ENCODE data around the gene CDKN2A.

Gene CDKN2A

GRCh38 chr9:21995666-21996398, 1.6 kb upstream of the CDKN2A start:
- no peak for TF ChIP-seq ZNF274 (IDR thresholded peaks at IDR 0.05; ENCODE audit: low read depth, low read length)
- H3K4me3 ChIP-seq (ENCODE audit: low read length), result peak overlapping the region; percentile 94

- H3K4me3 ChIP-seq (ENCODE audit: low read length), result peak overlapping the region; percentile 94
- no peak for TF ChIP-seq ZNF274 (IDR thresholded peaks at IDR 0.05; ENCODE audit: low read depth, low read length)
Measured at GRCh38 chr9:21995006-21995665, 944 bp upstream of the CDKN2A start.

GRCh38 chr9:21994556-21995005, 389 bp upstream of the CDKN2A start, which contains the start of gene CDKN2B-AS1:
CDKN2B-AS1 (plus strand) TSS chr9:21994791.
- peak within 1 kb of the TSS; percentile 94 for H3K4me3 ChIP-seq (ENCODE audit: low read length)
- no peak for TF ChIP-seq ZNF274 (IDR thresholded peaks at IDR 0.05; ENCODE audit: low read depth, low read length)

DNA sequence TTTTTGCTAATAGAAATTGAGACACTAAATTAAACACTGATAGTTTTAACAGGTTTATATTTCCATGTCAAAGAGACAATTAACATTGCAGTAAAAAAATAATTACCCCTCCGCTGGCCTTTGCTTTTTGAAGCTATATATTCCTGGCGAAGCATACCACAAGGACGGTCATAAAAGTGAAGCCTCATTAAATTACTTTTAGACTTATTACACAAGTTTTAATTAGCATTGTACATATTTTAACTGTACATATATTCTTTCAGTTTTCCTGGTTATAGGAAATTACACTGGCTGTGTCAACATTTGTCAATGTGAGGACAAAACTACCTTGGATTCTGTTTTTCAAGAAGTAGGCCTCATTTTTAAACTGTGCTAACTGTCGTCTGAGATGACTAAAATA, 1.2 kb downstream of the CDKN2A start:
- peak overlapping the region; percentile 94 for H3K4me3 ChIP-seq (ENCODE audit: low read length)
- TF ChIP-seq ZNF274 (IDR thresholded peaks at IDR 0.05; ENCODE audit: low read depth, low read length), result no peak

DNA sequence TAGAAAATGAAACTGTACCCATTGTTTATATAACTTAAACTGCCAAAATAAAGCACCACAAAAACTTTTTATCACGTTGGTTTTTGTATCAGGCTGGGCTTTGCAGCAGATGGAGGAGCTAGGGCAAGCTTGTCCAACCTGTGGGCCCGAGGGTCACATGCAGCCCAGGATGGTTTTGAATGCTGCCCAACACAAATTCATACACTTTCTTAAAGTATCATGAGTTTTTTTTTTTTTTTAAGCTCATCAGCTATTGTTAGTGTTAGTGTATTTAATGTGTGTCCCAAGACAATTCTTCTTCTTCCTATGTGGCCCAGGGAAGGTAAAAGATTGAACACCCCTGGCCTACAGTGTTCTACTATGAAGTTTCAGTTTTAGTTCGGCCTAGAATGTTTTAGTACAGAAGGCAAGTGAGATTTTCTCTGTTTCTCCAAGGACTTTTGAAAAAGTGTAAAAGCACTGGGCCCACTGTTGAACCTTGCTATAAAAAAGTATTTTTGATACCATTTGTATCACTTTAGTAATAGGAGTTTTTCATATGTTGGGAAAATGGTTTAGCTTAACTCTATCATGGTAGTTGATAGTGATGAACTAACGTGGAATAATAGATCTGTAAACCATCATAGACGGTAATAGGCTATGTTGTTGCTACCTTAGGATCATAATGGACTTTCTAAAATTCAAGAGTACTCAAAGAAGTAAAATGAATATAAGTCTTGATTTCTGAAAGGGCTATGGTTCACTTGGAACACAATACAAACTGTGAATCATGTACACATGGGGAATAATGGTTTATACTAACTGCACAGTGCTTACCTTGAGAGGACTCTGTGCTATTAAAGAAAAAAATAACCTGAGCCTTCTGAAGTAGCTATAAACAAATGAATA, 2.9 kb downstream of the CDKN2A start:
- no peak for TF ChIP-seq ZNF274 (IDR thresholded peaks at IDR 0.05; ENCODE audit: low read depth, low read length)
- H3K4me3 ChIP-seq (ENCODE audit: low read length), result no peak overlapping the region; the same call in none of the 2 replicates

DNA sequence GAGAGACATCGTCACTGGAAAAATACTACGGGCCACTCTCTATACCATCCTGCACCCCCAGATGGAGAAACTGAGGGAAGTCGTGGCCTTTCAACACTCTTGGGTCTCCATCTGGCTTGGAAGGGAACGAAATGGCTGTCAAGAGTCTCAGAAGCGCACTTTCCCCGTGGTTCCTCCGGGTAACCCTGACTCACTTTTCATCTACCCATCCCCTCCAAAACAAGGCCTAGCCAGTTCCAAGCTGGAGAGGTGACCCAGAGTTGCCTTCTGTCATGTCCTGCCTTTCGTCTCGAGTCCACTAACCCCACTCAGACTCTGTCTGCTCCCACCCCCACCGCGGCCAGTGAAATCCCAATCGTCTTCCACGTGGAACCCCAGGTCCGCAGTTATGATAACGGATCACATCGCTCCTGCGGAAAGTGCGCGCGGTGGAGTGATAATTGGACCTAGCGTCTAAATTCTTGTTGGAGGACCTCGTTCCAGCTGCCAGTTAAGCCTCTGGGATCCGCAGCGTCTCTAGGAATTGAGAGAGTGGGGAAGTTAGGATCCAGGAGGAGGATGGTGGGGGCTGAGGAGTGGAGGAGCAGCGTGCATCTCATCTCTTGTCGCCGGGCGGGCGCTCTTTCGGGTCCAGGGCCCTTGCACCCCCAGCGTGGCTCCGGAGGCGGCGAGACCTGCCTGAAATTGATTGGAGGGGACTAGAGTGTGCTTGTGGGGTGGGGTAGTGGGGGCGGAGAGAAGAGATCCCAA, 4.6 kb downstream of the CDKN2A start:
- TF ChIP-seq ZNF274 (IDR thresholded peaks at IDR 0.05; ENCODE audit: low read depth, low read length), result no peak
- no peak overlapping the region; the same call in 1 of the 2 replicates for H3K4me3 ChIP-seq (ENCODE audit: low read length)

DNA sequence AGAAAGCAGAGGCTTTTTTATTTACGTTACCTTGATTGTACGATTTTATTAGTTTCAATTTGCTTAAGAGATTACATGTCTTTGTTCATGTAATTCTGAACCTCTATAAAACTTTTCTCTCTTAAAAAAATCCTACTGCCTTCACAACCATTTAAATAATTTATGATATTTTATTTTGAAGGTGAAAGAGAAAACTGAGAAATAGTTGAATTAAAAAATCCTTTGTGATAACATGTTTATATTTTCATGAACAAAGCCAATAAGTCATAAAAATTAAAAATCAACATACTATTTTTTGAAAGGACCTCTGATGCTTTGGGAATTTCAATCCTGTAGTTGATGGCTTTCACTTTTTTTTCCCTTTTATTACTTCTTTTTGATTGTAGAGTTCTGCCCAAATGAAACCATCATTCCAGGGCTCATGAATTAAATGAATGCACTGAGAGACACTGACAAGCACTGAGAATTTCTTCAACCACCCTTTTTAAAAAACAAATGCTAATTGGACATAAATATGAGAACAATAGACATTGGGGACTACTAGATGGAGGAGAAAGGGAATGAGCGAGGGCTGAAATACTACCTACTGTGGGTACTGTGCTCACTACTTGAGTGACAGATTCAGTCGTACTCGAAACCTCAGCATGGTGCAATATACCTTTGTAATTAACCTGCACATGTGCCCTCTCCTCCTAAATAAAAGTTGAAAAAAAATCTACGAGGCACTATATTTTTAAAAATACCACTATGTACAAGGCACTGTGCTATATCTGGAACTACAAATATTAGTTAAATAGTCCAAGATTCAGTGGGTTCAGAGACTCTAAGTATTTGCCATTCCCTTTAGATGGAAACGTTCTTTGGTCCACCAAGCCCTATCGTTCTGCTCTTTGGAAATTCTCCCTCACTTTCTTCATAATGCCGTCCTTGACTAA, 5.9 kb downstream of the CDKN2A start:
- H3K4me3 ChIP-seq (ENCODE audit: low read length), result no peak overlapping the region
- no peak for TF ChIP-seq ZNF274 (IDR thresholded peaks at IDR 0.05; ENCODE audit: low read depth, low read length)

GRCh38 chr9:21985964-21986667, 8.1 kb downstream of the CDKN2A start:
- no peak for TF ChIP-seq ZNF274 (IDR thresholded peaks at IDR 0.05; ENCODE audit: low read depth, low read length)
- no peak overlapping the region for H3K4me3 ChIP-seq (ENCODE audit: low read length)

GRCh38 chr9:21984101-21984500, 10.1 kb downstream of the CDKN2A start:
- TF ChIP-seq ZNF274 (IDR thresholded peaks at IDR 0.05; ENCODE audit: low read depth, low read length), result no peak

DNA sequence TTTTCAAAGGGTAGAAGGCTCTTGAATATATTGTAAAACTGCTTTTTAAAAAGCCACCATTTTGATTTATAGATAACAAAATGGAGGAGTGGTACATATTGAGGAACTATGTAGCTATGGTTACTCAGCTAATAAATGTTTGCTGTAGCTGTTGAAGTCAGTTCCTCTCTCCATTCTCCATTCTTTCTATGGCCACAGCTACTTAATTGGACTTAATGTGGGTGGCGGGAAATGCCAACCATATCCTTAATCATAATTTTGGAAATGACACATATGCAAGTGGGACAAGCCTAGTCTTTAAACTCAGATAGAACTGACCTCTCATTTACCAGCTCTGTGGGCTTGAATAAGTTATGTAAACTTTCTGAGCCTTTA, 10.6 kb downstream of the CDKN2A start:
- H3K4me3 ChIP-seq (ENCODE audit: low read length), result no peak overlapping the region
- no peak for TF ChIP-seq ZNF274 (IDR thresholded peaks at IDR 0.05; ENCODE audit: low read depth, low read length)

More at GRCh38 chr9:21984101-21984500, 10.1 kb downstream of the CDKN2A start:
- no peak overlapping the region for H3K4me3 ChIP-seq (ENCODE audit: low read length)

GRCh38 chr9:21982861-21983560, 11.2 kb downstream of the CDKN2A start:
- H3K4me3 ChIP-seq (ENCODE audit: low read length), result no peak overlapping the region
- no peak for TF ChIP-seq ZNF274 (IDR thresholded peaks at IDR 0.05; ENCODE audit: low read depth, low read length)

All from GM08714 (cell line).